ENCODE results near the gene C16orf54.

- no peak for TF ChIP-seq POLR2A (IDR thresholded peaks at IDR 0.05)
- no peak for TF ChIP-seq CTCF (IDR thresholded peaks at IDR 0.05)
Measured at GRCh38 chr16:29744541-29745101, 1.2 kb downstream of the C16orf54 start.

All from heart left ventricle (tissue), 13 donors.